HepG2 (cell line): ENCODE measurements around the gene LBR. TPM values are rescaled to one million over a fixed set of nuclear protein-coding genes. Genes with fewer than 3 reads are reported as not detected.

ENCODE experiments used
- ATAC-seq: fragments of 200-7000 bp; cut with Tn5 transposase; 3 replicates; pipeline ENCODE4 v1.9.1; 2020; ENCODE audit warnings: mild to moderate bottlenecking, moderate library complexity
- BruUV-seq: library from RNA; stranded (reverse); fragments of 400-500 nt; replicated peaks from 2 replicates; lab custom pipeline; 2021; lab: Mats Ljungman, UMichigan
- CTCF ChIA-PET: fragments of 300-600 bp; formaldehyde crosslinking; extraction: SDS; loops from one replicate; lab custom pipeline; 2021; ENCODE audit warnings: low total read pairs, inconsistent platforms, low intra/inter-chr PET ratio; lab: Yijun Ruan, JAX
- POLR2A ChIA-PET: fragments of 350-600 bp; sonication (Branson Sonifier 250); formaldehyde crosslinking; loops from one replicate; lab custom pipeline; 2020; ENCODE audit warnings: antibody characterized with exemption, inconsistent platforms; lab: Yijun Ruan, JAX
- DNase-seq: peaks from one replicate; pipeline ENCODE4 v3.0.0-alpha.2; 2015; ENCODE audit warnings: low spot score
- FAIRE-seq: peaks from 3 replicates; lab custom pipeline; 2011; peaks lifted over from hg19 to GRCh38; lab: Jason Lieb, UNC
- H2AFZ ChIP-seq: one replicate; pipeline ENCODE4 v1.6.1; 2011; ENCODE audit warnings: low read length, inconsistent platforms
- H3K27ac ChIP-seq: fragments of 300-600 bp; 3 replicates; pipeline ENCODE4 v1.8.0; 2011; ENCODE audit warnings: mixed run types, mild to moderate bottlenecking, mixed read lengths, low read length, inconsistent platforms; ENCODE audit not compliant: insufficient read depth; ENCODE audit errors: extremely low read length
- H3K27me3 ChIP-seq, 2 experiments: fragments of 200-600 bp in 1 of 2; 2 replicates in 1 of 2; 3 replicates in 1 of 2; pipeline versions ENCODE4 v1.6.0 to v1.8.0; 2011; ENCODE audit warnings: low read length in 2 of 2, mild to moderate bottlenecking in 2 of 2, moderate library complexity in 2 of 2, inconsistent platforms in 1 of 2; ENCODE audit not compliant: insufficient read depth in 2 of 2, control insufficient read depth in 1 of 2
- H3K36me3 ChIP-seq, 2 experiments: fragments of 200-600 bp in 1 of 2; replicated peaks in 1 of 2; 2 replicates in 1 of 2; 3 replicates in 1 of 2; pipeline versions ENCODE4 v1.5.1 to v1.8.0; 2011; ENCODE audit warnings: low read length in 2 of 2, inconsistent platforms in 1 of 2; ENCODE audit not compliant: insufficient read depth in 2 of 2, control insufficient read depth in 1 of 2
- H3K4me1 ChIP-seq: 2 replicates; pipeline ENCODE4 v1.5.1; 2012; ENCODE audit warnings: low read length, inconsistent platforms; ENCODE audit not compliant: insufficient read depth
- H3K4me2 ChIP-seq: 2 replicates; pipeline ENCODE4 v1.6.0; 2011; ENCODE audit warnings: low read depth, low read length, inconsistent platforms
- H3K4me3 ChIP-seq, 3 experiments: fragments of 200-600 bp in 1 of 3; sonication (generic), shearing (Covaris generic) in 1 of 3; replicated peaks in 1 of 3; 2 replicates each; pipeline ENCODE4 v1.5.1; 2011 to 2016; ENCODE audit warnings: low read length in 3 of 3, inconsistent platforms in 2 of 3, low read depth in 2 of 3, mild to moderate bottlenecking in 2 of 3, control low read depth in 1 of 3, mixed read lengths in 1 of 3; ENCODE audit not compliant: insufficient read depth in 1 of 3
- H3K79me2 ChIP-seq: one replicate; pipeline ENCODE4 v1.6.1; 2011; ENCODE audit warnings: low read length, inconsistent platforms; ENCODE audit not compliant: insufficient read depth
- H3K9ac ChIP-seq: 2 replicates; pipeline ENCODE4 v1.6.0; 2011; ENCODE audit warnings: mild to moderate bottlenecking, low read depth, low read length, inconsistent platforms; ENCODE audit not compliant: insufficient read depth
- H3K9me3 ChIP-seq: 2 replicates; pipeline ENCODE4 v1.5.1; 2012; ENCODE audit warnings: mild to moderate bottlenecking, low read length
- H4K20me1 ChIP-seq: 2 replicates; pipeline ENCODE4 v1.6.0; 2011; ENCODE audit warnings: inconsistent platforms, mild to moderate bottlenecking, low read length, moderate library complexity; ENCODE audit not compliant: insufficient read depth
- CBX1 ChIP-seq: IDR thresholded peaks from one replicate; pipeline ENCODE4 v1.6.1; 2016; ENCODE audit warnings: antibody characterized with exemption, low read depth
- CEBPB ChIP-seq: IDR thresholded peaks from 2 replicates; pipeline ENCODE4 v1.6.1; 2011; ENCODE audit warnings: low read depth, low read length, improper control_type of control experiment, borderline replicate concordance
- DRAP1 ChIP-seq: IDR thresholded peaks from 2 replicates; pipeline ENCODE4 v1.6.1; 2016; ENCODE audit warnings: missing genetic modification reagents, missing compliant biosample characterization
- FOSL2 ChIP-seq: sonication (generic); formaldehyde crosslinking; IDR thresholded peaks from 2 replicates; pipeline ENCODE4 v1.4.0; 2020; ENCODE audit warnings: missing genetic modification reagents
- HMG20A ChIP-seq: IDR thresholded peaks from 2 replicates; pipeline ENCODE4 v1.6.1; 2016; ENCODE audit warnings: borderline replicate concordance
- NFKB2 ChIP-seq: sonication (generic); formaldehyde crosslinking; IDR thresholded peaks from 2 replicates; pipeline ENCODE4 v1.4.0; 2020; ENCODE audit warnings: missing genetic modification reagents, borderline replicate concordance
- ZNF775 ChIP-seq: sonication (generic); formaldehyde crosslinking; IDR thresholded peaks from 2 replicates; pipeline ENCODE4 v1.4.0; 2020; ENCODE audit warnings: missing genetic modification reagents, mild to moderate bottlenecking, moderate library complexity, borderline replicate concordance
- WGBS: methylation state at CpG from one replicate; pipeline ENCODE4 v1.1.6; 2017; ENCODE audit warnings: low lambda C conversion rate; 5-methylcytosine and 5-hydroxymethylcytosine counted together
- in situ Hi-C: cut with HindIII; loops from 2 replicates; pipeline ENCODE4 v1.10.0; 2017; ENCODE audit warnings: low pct_unique_long_range_greater_than_20kb; ENCODE audit not compliant: extremely low pct_ligation_motif_present
- intact Hi-C: fragments of 100-400 bp; cut with micrococcal nuclease; formaldehyde crosslinking; loops from one replicate; pipeline ENCODE4 v1.10.0; 2022; ENCODE audit not compliant: unreplicated experiment
- polyA plus RNA-seq, 8 experiments: library from polyadenylated mRNA; depleted of rRNA in 3 of 8; stranded (reverse) in 7 of 8; unstranded in 1 of 8; fragments of >200 nt; fragmentation: Illumina TruSeq in 4 of 8; extraction: Trizol in 4 of 8; gene quantifications; 2 replicates each; pipeline versions ENCODE4 v1.2.1 to v1.2.3, GENCODE V29; 2011 to 2016; ENCODE audit warnings: low read depth in 4 of 8, missing spikeins in 1 of 8, mixed read lengths in 1 of 8; ENCODE audit not compliant: insufficient read depth in 1 of 8
- total RNA-seq, 5 experiments: library from RNA; depleted of rRNA; stranded (reverse); fragments of >200 nt; fragmentation: Illumina TruSeq; extraction: Trizol; gene quantifications; 2 replicates each; pipeline ENCODE4 v1.2.3, GENCODE V29; 2016; ENCODE audit warnings: low read depth in 1 of 5
- TF ChIP-seq, protein P1 (sequence below): sonication (generic); formaldehyde crosslinking; IDR thresholded peaks from 2 replicates; pipeline ENCODE4 v1.8.1; 2023; ENCODE audit warnings: mild to moderate bottlenecking, missing genetic modification reagents
- TF ChIP-seq, protein P2 (sequence below): sonication (generic); formaldehyde crosslinking; conservative IDR thresholded peaks from 2 replicates; pipeline ENCODE4 v1.4.0; 2020; ENCODE audit warnings: missing genetic modification reagents

The LBR gene
- total and polyA plus RNA-seq, 2 of the 13 experiments (the other 11 are each of a cell fraction or from before 2014, with no cell fraction given), result 38.9 to 76.7 TPM

- no peaks in the 10 kb centered on the region for H3K79me2 ChIP-seq
- DNase-seq, result no peak
- peaks cover 49% of the 10 kb centered on the region for H3K4me1 ChIP-seq
- no peaks in the 10 kb centered on the region for H3K36me3 ChIP-seq
- no peak overlapping the region for H3K4me2 ChIP-seq
- BruUV-seq, result no TSS peak
- no peak for ATAC-seq
- H3K4me3 ChIP-seq, result no peak overlapping the region
- 17% methylated on average over 2 of the region's 2 CpGs for WGBS
- CTCF ChIA-PET, result no interaction called here
- no peak overlapping the region for H3K9ac ChIP-seq
- no peak overlapping the region for H2AFZ ChIP-seq
- in situ Hi-C loops, result no loop called here
- H3K9me3 ChIP-seq, result no peaks in the 10 kb centered on the region
- no peak for TF ChIP-seq CBX1
- peak; percentile 65; the same call in 1 of the 2 replicates for TF ChIP-seq CEBPB
- TF ChIP-seq, all 625 proteins: peak for 1
- POLR2A ChIA-PET, result interaction anchor here (1.2 kb wide), 1 partner anchor 462 kb away, joined by 3 read pairs; no protein-coding TSS in a partner anchor
- no peak for FAIRE-seq
- intact Hi-C loops, result no loop called here
- no peaks in the 10 kb centered on the region for H4K20me1 ChIP-seq
- peaks cover 5 to 38% of the 10 kb centered on the region in 2 experiments; a peak in 3 of 5 replicates for H3K27me3 ChIP-seq
- no peak overlapping the region for H3K27ac ChIP-seq
Observed at GRCh38 chr1:225458222-225458631, 30.4 kb upstream of the LBR start.

- 0% methylated on average over 5 of the region's 5 CpGs for WGBS
- peaks cover 56% of the 10 kb centered on the region for H3K4me1 ChIP-seq
Observed at GRCh38 chr1:225454733-225455132, 26.9 kb upstream of the LBR start.

More at GRCh38 chr1:225454733-225455132, 26.9 kb upstream of the LBR start:
- H3K79me2 ChIP-seq, result no peaks in the 10 kb centered on the region
- no TSS peak for BruUV-seq
- H3K9ac ChIP-seq, result no peak overlapping the region
- TF ChIP-seq DRAP1 (CRISPR knock-in tag) (no peak), NFKB2 (CRISPR knock-in tag) (no peak), FOSL2 (CRISPR knock-in tag) (peak; percentile 88), ZNF775 (CRISPR knock-in tag) (no peak), HMG20A (CRISPR knock-in tag) (peak; percentile 25; the same call in 1 of the 2 replicates)
- TF ChIP-seq, protein P1, sequence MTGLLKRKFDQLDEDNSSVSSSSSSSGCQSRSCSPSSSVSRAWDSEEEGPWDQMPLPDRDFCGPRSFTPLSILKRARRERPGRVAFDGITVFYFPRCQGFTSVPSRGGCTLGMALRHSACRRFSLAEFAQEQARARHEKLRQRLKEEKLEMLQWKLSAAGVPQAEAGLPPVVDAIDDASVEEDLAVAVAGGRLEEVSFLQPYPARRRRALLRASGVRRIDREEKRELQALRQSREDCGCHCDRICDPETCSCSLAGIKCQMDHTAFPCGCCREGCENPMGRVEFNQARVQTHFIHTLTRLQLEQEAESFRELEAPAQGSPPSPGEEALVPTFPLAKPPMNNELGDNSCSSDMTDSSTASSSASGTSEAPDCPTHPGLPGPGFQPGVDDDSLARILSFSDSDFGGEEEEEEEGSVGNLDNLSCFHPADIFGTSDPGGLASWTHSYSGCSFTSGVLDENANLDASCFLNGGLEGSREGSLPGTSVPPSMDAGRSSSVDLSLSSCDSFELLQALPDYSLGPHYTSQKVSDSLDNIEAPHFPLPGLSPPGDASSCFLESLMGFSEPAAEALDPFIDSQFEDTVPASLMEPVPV (CRISPR knock-in tag), result no peak
- TF ChIP-seq, protein P2, sequence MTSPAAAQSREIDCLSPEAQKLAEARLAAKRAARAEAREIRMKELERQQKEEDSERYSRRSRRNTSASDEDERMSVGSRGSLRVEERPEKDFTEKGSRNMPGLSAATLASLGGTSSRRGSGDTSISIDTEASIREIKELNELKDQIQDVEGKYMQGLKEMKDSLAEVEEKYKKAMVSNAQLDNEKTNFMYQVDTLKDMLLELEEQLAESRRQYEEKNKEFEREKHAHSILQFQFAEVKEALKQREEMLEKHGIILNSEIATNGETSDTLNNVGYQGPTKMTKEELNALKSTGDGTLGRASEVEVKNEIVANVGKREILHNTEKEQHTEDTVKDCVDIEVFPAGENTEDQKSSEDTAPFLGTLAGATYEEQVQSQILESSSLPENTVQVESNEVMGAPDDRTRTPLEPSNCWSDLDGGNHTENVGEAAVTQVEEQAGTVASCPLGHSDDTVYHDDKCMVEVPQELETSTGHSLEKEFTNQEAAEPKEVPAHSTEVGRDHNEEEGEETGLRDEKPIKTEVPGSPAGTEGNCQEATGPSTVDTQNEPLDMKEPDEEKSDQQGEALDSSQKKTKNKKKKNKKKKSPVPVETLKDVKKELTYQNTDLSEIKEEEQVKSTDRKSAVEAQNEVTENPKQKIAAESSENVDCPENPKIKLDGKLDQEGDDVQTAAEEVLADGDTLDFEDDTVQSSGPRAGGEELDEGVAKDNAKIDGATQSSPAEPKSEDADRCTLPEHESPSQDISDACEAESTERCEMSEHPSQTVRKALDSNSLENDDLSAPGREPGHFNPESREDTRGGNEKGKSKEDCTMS (CRISPR knock-in tag), result no peak
- POLR2A ChIA-PET, result interaction anchor here (0.6 to 1.6 kb wide), 6 partner anchors 9 to 545 kb away, joined by 3 to 14 read pairs (median 4); partner anchors contain the start of gene SDE2
- ATAC-seq (peak; percentile 59), DNase-seq (no peak), FAIRE-seq (no peak)
- CTCF ChIA-PET, result no interaction called here
- H2AFZ ChIP-seq, result no peak overlapping the region
- H3K36me3 ChIP-seq, result no peaks in the 10 kb centered on the region
- no peak overlapping the region for H3K4me3 ChIP-seq
- no peaks in the 10 kb centered on the region for H3K9me3 ChIP-seq
- no peaks in the 10 kb centered on the region for H4K20me1 ChIP-seq
- in situ Hi-C loops, result no loop called here
- H3K4me2 ChIP-seq, result peak overlapping the region; percentile 52
- no peak overlapping the region for H3K27ac ChIP-seq
- intact Hi-C loops, result no loop called here
- peaks cover 0 to 6% of the 10 kb centered on the region in 2 experiments; a peak in 2 of 5 replicates for H3K27me3 ChIP-seq
